CD4-positive, alpha-beta T cell treated with Interleukin-4 for 4 hours (primary cell): ENCODE data around the gene CARS1.

Experiments
- DNase-seq: peaks from one replicate; pipeline ENCODE4 v3.0.0-alpha.2; 2020

Gene CARS1

DNA sequence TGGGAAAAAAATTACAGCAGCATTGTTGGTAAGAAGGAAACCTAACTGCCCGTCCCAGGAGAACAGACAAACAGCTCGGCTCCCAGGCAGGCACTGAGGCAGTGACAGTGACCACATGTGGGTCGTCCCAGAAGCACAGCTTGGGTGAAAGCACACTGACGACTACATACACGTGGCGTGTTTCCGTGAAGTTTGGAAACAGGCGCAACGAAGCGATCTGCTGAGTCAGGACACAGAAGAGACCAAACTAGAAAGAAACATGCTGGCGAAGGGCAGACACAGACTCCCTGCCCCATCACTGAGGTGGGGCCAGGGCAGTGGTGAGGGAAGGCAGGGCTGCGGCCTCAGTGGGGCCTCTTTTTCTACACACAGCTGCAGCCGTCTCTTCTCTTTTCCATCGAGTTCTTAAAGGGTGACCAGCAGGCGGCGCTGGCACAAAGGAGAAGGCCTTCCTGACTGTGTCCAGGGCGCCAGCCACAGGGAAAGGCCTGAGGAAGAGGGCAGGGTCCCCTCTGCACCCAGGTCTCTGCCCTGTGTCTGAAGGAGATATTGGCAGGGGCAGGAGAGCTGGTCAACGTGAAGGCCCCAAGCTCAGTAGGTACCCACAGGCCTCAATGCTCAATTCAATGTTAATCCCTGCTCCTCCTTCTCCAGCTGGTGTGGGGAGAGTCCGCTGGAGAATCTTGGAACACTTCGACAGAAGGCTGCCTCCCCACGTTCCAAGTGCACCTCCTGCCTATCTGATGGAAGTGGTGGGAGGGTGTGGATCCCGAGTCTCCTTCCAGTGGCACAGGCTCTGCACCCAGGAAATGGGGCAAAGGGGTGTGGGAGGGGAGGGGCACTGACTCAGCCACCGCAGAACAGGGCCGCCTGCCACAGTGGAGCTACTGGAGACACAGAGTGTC is 19.9 kb downstream of the CARS1 start:
- peak; percentile 42 for DNase-seq

DNA sequence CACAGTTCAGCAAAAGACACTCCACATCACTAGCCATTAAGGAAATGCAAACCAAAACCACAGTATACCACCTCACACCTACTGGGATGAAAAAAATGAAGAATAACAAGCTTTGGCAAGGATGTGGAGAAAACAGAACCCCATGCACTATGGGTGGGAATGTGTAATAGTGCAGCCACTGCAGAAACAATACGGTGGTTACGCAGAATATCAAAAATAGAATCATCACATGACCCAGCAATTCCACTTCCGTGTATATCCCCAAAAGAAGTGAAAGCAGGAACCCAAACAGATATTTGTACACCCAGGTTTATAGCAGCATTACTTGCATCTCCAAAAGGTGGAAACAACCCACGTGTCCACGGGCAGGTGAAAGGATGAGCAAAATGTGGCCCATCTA is 20.8 kb downstream of the CARS1 start:
- peak; percentile 14 for DNase-seq

DNA sequence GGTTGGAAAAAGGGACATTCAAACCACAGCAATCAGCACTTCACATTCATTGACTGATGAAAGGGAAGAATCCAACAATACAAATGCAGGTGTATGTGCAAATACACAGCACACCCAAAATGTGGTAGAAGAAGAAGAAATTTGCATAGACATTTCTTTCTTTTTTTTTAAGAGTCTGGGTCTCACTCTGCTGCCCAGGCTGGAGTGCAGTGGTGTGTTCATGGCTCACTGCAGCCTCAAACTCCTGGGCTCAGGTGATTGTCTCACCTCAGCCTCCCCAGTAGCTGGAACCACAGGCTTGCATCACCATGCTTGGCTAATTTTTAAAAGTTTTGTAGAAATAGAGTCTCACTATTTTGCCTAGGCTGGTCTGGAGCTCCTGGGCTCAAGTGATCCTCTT is 21.9 kb downstream of the CARS1 start:
- DNase-seq = no peak

DNA sequence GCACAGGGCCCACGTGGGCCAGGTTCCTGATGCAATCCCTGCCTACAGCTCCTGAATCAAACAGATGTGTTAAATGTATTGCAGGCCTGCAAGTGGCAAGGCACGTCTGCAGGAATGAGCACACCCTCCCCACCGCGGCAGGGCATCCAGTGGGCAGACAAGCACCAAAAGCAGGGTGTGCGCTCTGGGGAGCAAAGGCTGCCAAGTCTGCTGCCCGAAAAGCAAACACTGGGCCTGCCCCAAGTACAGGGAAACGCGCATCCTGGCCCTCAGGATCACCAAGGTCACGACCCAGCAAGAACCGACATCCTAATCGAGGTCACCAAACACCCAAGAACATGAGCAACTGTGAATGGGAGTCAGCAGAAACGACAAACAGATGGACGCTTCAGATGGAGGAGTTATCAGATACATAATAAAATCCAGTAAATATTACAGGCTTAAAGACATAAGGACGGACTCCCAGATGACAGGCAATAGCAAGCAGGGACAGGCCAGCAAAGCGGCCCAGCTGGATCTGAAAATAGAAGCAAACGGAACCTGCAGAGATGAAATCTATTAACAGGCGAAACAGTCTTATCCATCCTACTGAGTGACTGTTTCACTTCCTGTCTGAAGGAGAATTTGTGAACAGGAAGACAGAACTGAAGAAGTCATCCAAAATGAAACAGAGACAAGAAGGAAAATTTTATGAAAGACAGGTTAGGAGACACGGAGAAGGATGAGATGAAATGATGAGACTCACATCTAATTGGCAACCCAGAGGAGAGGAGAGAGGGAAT is 26.7 kb downstream of the CARS1 start:
- DNase-seq = no peak

DNA sequence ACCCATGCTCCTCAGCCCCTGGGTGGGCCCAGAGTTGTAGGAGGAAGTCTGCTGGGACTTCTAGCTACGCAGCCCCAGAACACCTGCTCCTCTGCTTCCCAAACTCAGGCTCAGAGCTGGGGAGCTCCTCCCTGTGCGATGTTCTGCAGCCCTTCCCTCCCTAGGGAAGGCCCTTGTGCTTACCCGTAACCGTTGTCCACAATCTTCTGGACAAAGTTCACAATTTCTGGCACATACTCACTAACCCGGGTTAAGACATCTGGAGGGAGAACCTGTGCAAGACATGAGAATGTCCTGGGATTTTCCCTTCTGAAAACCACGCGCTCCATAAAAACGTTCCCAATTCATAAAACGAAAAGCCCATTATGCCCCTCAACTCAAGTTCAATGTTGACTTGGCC is 28.4 kb downstream of the CARS1 start:
- DNase-seq = no peak

DNA sequence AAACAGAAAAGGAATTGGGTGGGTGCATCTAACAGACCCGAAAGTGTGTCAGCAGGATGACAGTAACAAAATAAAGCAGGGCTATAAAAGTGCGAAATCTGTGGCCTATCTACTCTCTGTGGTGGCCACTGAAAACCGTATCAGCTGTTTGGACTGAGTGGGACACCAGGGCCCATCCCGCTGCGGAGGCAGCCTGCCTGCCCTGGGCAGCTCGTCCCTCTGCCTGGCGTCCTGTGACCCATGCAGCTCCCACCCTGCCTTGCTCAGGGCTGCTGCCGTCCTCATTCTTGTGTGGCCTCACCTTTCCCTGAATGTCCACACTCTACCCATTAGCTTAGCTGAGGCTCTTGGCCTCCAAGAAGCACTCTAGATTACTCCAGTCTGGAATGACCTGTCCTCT is 30.4 kb downstream of the CARS1 start:
- no peak for DNase-seq

DNA sequence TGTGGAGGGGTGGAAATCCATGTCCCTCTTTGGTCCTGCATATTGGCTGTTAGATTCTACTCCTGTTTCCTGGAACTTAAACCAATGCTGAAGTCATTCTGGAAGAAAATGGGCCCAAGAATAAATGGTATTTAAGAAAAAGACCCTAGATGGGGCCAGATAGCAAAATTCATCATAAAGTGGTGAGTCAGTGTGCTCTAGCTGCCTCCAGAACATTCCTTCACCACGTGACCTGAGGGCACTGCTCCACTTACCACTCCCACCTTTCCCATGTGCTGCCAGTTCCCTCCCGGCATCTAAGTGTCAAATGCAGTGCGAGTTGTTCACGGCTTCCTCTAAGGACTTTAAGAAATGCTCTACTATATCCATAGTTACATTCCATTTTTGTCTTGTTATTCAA is 34.2 kb downstream of the CARS1 start:
- no peak for DNase-seq

DNA sequence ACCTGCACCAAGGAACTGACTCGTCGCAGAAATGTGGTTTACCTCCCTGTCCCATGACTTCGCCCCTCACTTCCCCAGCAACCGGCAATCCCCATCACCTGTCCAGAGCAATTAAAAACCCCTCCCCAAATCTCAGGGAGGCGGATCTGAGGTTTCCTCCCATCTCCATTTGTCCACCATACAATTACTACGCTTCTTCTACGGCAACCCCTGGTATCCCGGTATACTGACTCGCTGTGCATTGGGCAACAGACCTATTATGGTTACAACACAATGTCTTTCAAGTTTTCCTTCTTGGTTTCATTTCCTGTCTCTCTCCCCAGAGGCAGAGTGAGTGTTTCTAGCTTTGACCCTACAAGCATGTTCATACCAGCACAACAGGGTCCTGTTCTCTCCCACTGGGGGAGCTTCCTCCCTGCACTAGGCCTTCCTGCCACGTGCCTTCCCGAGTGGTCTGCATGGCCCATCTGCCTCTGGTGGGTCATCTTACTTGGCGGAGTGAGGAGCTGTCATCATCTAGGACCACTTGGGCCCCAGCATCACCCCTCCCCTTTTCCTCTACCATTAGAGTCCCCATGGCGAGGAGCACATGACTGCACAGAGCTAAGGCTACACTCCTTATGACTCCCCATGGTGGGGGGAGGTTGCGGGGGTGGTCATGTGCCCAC is 34.8 kb downstream of the CARS1 start:
- no peak for DNase-seq

DNA sequence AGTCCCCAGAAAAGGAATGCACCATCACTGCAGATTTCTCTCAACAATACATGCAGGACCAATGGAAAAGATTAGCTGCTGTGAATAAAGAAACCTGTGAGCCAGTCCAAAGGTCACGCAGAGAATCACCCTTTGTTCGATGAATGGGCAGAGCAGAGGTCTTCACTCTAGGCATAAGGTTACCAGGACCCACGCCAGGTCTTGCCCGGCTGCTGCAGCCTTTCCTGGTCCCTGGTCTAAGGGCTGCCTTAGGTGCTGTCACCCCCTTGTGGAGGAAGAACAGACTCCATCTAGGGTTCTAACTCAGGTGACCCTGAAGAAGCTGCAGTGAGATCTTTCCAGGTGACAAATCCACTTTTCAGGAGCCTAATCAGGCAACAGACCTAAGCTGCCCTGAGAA is 36.1 kb downstream of the CARS1 start:
- DNase-seq = peak; percentile 41

DNA sequence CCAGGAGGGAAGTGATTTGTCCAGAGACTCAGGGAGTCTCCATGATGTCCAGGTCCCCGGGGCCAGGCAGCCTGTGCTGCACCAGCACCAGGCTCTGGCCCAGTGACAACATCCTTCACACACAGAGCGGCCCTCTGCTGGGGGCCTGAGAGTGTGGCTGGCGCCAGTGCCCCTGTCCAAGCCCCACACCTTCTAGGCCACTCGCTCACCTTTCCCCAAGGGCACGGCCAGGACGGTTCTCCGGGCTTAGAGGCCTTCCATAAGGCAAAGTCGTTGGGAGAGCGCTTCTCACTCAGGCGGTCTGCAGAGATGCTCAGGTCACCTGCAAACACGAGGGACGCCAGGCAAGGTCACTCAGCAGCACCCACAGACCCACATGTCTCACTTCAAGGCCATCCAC is 37.2 kb downstream of the CARS1 start:
- DNase-seq = no peak

DNA sequence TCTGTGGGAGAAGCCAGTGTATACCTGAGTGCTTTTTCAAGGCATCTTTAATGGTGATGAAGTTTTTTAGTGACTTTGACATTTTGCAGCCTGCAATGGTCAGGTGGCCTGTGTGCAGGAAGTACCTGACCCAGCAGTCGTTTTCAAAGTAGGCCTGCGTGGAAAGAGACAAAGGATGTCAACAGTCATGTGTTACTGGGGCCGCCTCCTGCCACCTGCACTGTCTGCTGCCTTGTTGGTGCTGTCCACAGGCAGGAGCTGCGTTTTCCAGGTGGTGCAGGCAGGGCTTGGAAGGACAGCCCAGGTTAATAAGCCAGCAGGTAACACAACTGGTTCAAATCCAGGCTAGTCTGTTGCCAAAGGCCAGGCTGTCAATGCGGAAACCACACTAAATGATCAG is 38.6 kb downstream of the CARS1 start:
- DNase-seq = no peak

DNA sequence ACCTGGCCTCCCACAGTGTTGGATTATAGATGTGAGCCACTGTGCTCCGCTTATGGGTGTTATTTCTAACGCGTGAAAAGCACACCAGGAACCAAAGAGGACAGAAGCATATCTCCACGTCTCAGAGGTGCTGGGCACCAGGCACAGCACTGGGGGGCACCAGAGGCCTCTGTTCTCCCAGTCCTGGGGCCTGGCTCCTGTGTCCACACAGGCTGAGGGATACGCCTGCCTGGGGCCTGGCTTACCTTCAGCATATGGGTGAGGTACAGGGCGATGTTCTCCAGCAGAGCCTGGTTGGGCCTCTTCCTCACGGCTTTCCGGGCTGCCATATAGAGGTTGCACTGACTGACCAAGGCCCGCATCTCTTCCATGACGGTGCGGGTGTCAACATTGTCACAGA is 40.4 kb downstream of the CARS1 start:
- no peak for DNase-seq

DNA sequence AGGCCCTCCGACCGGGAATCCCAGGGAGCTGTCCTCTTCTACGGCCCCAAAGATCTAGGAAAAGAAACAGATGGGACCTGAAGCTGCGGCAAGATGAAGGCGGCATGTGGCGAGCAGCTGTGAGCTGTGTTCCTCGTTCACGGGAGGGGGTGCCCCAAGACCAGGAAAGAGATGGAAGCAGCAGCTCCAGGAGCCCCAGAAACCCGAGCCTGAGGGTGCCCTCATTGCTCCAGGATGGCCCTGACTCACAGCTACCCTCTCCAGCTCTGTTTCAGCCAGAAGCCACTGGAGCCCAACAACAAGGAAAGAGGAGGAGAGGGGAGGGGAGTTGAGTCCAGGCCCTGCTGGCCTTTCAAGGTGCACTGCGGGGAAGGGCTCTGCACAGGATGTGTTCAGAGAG is 41.4 kb downstream of the CARS1 start:
- no peak for DNase-seq

DNA sequence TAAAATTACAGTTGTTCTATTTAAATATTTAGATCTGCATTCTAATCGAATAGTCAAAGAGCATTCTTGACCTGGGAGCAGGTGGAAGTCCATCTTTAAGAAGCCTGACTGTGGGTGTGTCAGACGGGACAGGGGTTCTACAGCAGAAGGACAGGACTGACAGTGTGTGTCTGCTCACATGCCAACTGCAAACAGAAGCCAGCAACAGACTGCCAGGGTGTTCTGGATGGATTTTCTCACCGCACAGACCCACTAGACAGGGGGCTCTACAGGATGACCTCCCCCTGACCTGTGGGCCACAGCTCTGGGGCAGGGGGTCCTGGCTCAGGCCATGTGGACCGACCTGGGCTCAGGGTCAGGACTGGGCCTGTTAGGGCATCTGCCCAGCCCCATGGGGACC is 42.3 kb downstream of the CARS1 start:
- DNase-seq = peak; percentile 4

DNA sequence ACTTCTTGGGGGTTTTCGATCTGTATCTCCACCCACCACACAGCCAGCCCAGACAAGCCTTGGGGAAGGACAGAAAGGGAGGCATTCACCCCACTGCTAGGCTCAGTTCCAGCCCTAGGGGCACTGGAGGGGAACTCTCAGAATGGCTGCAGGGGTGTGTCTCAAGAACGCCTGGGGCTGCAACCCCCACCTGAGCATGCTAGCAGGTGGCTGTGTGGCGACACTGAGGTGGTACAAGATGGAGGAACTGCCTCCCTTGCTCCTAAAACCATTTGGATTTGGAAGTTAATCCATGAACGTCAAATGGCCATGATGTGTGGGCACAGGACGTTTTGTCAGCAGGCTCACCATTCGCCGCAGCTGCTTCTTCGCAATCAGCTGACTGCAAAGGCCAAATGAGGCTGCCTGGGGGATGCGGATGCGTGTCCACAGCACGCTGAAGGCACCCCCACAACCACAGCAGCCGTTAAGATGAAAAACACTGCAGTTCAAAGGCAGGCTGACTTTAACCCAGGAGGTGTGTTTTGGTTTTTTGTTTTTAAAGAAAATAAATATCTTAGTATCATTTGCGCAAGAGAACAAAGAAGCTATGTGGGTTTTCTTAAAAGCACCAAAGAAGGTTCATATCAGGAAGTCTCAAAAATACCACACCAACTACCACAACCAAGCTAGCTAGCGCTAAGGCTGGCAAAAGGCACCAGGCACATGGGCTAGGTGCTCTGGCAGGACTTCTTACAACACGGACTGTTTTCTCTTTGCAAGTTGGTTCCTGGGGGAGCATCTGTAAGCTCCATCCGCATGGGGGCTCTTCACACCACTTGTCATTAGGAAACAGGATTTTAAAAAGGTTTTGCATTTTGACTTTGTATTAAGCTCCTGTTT is 42.9 kb downstream of the CARS1 start:
- DNase-seq = peak; percentile 83

DNA sequence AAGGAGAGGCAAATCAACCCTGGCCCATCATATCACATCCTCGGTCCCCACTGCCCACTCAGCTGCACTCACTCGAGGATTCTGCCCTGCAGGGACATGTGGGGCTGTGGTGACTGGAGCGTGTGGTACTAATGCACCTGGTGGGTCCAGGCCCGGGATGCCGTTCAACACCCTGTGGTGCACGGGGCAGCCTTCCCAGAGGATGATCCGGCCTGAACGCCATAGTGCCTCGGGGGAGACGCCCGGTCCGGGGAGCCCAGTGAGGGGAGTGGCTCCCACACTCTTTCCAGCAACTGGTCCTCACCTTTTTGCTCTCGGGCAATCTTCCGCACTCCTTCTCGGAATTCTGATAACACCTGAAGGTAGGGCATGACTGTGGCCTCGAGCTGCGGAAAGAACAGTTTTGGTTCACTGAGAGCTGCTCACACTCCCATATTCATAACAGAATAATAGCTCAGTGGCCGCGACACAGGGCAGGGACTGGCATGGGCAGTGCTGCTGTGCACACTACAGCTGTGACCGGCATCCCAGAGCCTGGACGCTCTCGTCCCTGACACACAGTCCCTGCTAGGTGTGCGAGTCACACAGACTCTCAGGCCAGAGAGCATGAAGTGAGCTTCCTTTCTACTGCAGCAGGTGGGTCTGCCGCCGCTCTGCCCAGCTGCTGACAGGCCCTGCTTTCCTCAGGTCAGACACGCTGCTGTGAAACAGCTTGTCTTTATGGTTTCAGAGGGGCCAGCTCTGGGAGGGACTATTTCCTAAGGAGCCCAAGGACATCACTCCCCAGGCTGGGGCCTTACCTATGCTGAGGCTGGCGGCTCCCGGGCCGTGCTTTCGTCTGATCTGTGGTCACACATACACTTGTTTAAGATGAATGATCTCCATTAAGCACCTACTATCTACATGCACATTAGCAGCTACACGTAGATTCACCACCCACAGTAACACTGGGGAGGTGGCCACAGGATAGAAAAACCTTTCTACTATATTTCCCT is 45.0 kb downstream of the CARS1 start:
- DNase-seq = no peak

DNA sequence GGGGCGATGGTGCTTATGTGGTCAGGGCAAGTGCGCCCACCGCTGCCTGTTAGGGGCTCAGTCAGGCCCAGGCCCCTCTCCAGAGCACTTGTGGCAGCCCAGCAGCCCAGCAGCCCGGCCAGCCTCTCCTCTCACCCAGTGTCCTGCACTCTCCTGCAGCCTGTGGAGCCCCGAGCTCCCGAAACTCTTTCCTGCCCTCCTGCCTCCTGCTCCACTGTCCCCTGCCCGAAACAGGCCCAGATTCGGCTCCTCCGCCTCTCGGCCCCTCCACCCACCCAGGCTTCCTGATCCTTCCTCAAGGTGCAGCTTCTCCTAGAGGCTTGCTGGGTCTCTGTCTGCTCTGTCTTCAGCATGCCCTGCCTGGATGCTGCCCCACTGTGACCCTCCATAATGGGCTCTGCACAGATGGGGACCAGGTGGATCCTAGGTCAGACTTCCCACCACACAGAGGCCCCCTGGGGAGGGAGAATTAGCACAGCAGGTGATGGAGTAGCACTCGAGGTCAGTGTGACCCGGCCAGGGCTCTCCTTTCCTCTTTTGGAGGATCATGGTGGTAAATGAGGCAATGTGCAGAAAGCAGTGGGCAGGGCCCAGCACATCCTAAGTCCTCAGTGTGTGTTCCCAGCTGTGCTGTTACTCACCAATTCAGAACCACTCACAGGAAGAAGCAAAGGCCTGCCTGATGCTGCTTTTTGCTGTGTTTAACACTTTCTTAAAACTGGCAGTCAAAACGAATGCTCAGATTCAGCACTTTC is 46.5 kb downstream of the CARS1 start:
- no peak for DNase-seq

DNA sequence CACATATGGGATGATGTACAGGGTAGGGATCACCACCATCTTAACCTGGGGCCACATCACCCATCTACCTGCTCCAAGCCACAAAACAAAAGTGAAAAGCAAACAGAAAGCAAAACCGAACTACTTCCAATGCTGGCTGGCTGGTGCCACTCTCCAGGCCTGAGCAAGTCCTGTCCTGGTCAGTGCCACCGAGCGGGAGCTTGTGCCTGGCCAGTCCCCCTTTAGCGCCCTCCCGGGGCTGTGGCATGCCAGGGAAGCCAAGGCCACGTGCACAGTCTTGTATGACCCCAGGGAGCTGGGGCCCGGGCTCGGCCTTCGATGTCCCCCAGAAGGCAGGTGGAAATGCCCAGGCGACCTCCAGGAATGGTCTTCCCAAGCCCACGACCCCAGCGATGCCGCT is 47.2 kb downstream of the CARS1 start:
- no peak for DNase-seq

DNA sequence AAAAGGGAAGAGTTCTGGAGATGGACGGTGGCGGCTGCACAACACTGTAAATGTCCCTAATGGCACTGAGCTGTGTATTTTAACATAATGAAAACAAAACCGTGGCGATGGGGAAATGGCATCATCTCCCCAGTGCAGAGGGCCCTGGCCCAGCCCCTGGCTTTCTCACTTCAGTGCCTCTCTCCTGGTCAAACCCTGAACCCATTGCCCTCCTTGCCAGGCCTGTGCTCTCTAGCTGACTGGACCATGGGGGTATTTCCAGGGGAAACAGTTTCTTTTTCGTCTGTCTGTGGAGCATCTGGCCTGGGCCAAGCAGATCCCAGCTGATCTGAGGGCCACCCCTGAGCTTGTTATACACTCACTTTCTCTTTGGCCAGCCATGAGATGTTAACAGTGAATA is 47.7 kb downstream of the CARS1 start:
- DNase-seq = no peak

DNA sequence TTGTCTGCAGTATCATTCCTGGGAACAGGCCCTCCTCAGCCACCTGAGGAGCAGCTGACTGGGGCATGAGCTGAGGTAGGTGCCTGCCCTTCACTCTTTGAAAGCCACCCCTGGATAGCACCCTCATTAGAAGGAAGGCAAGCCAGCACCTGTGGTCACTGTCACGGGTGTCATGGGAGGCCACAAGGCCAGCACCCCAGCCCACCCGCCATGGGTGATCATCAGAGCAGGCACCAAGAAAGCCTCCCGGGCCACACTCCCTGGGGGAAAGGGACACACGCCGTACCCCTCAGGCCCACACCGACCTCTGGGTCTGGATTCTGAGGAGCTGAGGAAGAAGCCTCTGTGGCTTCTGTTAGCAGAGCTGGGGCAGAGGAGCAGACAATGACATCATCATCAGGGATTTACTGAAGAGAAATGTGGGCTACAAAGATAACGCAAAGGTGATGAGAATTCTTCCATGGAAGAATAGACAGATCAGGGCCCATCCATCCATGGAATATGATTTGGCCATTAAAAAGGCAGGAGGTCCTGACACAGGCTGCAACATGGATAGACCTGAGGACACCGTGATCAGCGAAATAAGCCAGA is 48.4 kb downstream of the CARS1 start:
- DNase-seq = no peak
